Endothelial cell (in vitro differentiated cells): ENCODE measurements around the gene HSD3B7. TPM values are rescaled to one million over a fixed set of nuclear protein-coding genes. Genes with fewer than 3 reads are reported as not detected.

Experiments used
- DNase-seq: peaks from one replicate; pipeline ENCODE4 v3.0.0; 2021; ENCODE audit warnings: low spot score
- H3K27ac Mint-ChIP-seq: one replicate; pipeline ENCODE4 v1.8.0; 2021; ENCODE audit warnings: mixed read lengths, inconsistent platforms; ENCODE audit not compliant: unreplicated experiment
- H3K27me3 Mint-ChIP-seq: one replicate; pipeline ENCODE4 v1.8.0; 2021; ENCODE audit warnings: mild to moderate bottlenecking, moderate library complexity, mixed read lengths, inconsistent platforms; ENCODE audit not compliant: unreplicated experiment
- H3K36me3 Mint-ChIP-seq: one replicate; pipeline ENCODE4 v1.8.0; 2021; ENCODE audit warnings: mild to moderate bottlenecking, low read depth, mixed read lengths, inconsistent platforms; ENCODE audit not compliant: unreplicated experiment
- H3K4me1 Mint-ChIP-seq: one replicate; pipeline ENCODE4 v1.8.0; 2021; ENCODE audit warnings: mild to moderate bottlenecking, mixed read lengths, inconsistent platforms; ENCODE audit not compliant: unreplicated experiment
- H3K4me3 Mint-ChIP-seq: one replicate; pipeline ENCODE4 v1.8.0; 2021; ENCODE audit warnings: mild to moderate bottlenecking, mixed read lengths, inconsistent platforms; ENCODE audit not compliant: unreplicated experiment
- H3K9me3 Mint-ChIP-seq: one replicate; pipeline ENCODE4 v1.8.0; 2021; ENCODE audit warnings: mixed read lengths, inconsistent platforms; ENCODE audit not compliant: unreplicated experiment
- CTCF ChIP-seq: fragments of 200-600 bp; sonication (generic); IDR thresholded peaks from one replicate; pipeline ENCODE4 v1.5.0; 2021; ENCODE audit warnings: antibody characterized with exemption; ENCODE audit not compliant: unreplicated experiment
- total RNA-seq: library from RNA; stranded (reverse); fragmentation: NEBNext Ultra II Directional; extraction: Animal tissue kit (Norgen Biotek cat#: 25700); gene quantifications from one replicate; pipeline ENCODE4 v1.2.1, GENCODE V29; 2021; ENCODE audit not compliant: unreplicated experiment

Gene HSD3B7
- total RNA-seq, 1 donor from 2014 or later = 5.3 TPM

GRCh38 chr16:30979170-30980022 is 5.6 kb upstream of the HSD3B7 start:
- DNase-seq = no peak
- Mint-ChIP-seq H3K9me3 (no peaks in the 10 kb centered on the region), H3K36me3 (peaks cover 30% of the 10 kb centered on the region), H3K27ac (no peak overlapping the region), H3K4me1 (no peaks in the 10 kb centered on the region), H3K27me3 (peaks cover 30% of the 10 kb centered on the region), H3K4me3 (no peak overlapping the region)
- TF ChIP-seq CTCF = no peak

- no peak for DNase-seq
- Mint-ChIP-seq H3K36me3 (peaks cover 27% of the 10 kb centered on the region), H3K4me3 (peak overlapping the region; percentile 15), H3K4me1 (no peaks in the 10 kb centered on the region), H3K9me3 (no peaks in the 10 kb centered on the region), H3K27me3 (peaks cover 30% of the 10 kb centered on the region), H3K27ac (no peak overlapping the region)
- TF ChIP-seq CTCF = no peak
Observed at GRCh38 chr16:30980023-30980371, 5.0 kb upstream of the HSD3B7 start.

DNA sequence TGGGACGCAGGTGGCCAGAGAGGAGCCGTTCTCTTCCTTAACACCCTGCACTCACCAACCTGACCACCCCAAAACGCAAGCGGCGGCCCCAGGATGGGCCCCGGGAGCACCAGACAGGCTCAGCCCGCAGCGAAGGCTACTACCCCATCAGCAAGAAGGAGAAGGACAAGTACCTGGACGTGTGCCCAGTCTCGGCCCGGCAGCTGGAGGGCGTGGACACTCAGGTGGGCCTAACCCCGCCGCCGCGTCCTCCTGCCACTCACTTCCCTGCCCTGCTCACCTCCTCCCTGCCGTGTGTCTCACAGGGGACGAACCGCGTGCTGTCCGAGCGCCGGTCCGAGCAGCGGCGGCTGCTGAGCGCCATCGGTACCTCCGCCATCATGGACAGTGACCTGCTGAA is 4.6 kb upstream of the HSD3B7 start:
- Mint-ChIP-seq H3K27me3 (peaks cover 30% of the 10 kb centered on the region), H3K27ac (no peak overlapping the region), H3K4me3 (peak overlapping the region; percentile 15), H3K9me3 (no peaks in the 10 kb centered on the region), H3K36me3 (peaks cover 27% of the 10 kb centered on the region), H3K4me1 (no peaks in the 10 kb centered on the region)
- TF ChIP-seq CTCF = no peak
- no peak for DNase-seq

DNA sequence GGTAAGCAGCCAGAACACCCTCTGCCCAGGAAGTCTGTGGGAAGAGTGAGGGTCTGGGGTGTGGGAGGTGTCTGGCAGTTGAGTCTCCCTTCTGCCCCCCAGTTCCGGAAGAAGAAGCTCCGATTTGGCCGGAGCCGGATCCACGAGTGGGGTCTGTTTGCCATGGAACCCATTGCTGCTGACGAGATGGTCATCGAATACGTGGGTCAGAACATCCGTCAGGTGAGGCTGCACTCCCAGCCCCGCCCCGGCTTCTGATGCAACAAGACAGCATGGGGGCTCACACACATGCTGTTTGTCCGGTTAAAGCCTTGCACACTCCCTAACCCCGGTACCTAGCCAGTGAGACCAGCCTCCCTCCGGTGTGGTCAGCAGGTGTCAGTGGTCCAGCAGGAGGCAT is 4.0 kb upstream of the HSD3B7 start:
- TF ChIP-seq CTCF = no peak
- Mint-ChIP-seq H3K4me1 (no peaks in the 10 kb centered on the region), H3K36me3 (peaks cover 27% of the 10 kb centered on the region), H3K9me3 (no peaks in the 10 kb centered on the region), H3K4me3 (no peak overlapping the region), H3K27me3 (peaks cover 29% of the 10 kb centered on the region), H3K27ac (no peak overlapping the region)
- no peak for DNase-seq

GRCh38 chr16:30982548-30983288 is 2.3 kb upstream of the HSD3B7 start:
- Mint-ChIP-seq H3K27ac (peak overlapping the region; percentile 67), H3K36me3 (peaks cover 18% of the 10 kb centered on the region), H3K9me3 (no peaks in the 10 kb centered on the region), H3K4me1 (no peaks in the 10 kb centered on the region), H3K4me3 (peak overlapping the region; percentile 47), H3K27me3 (peaks cover 29% of the 10 kb centered on the region)
- DNase-seq = no peak
- TF ChIP-seq CTCF = no peak
